Loucy (cell line): ENCODE measurements around the gene ASS1.

Experiments
- CTCF ChIP-seq: fragments of 200-600 bp; sonication (generic); conservative IDR thresholded peaks from 2 replicates; pipeline ENCODE4 v1.5.1; 2014; ENCODE audit warnings: mild to moderate bottlenecking, antibody characterized with exemption, low read length
- EZH2phosphoT487 ChIP-seq: fragments of 200-600 bp; IDR thresholded peaks from 2 replicates; pipeline ENCODE4 v1.6.1; 2018; ENCODE audit warnings: antibody characterized with exemption, mild to moderate bottlenecking, moderate library complexity, borderline replicate concordance

DNA sequence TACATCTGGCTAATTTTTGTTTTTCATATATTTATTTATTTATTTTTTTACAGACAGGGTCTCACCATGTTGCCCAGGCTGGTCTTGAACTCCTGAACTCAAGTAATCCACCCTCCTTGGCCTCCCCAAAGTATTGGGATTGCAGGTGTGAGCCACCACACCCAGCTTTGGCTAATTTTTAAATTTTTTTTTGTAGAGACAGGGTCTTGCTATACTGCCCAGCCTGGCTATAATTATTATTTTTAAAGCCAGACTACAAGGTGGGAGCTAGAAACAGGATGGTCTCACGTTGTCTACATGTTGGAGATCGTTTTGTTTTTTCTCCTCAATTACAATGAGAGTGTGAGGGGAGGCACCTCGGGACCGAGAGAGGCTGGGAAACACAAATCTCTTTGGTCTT lies 23.8 kb downstream of the ASS1 start:
- TF ChIP-seq CTCF (no peak), EZH2phosphoT487 (no peak)
